ENCODE data around the gene SEMA3G. TPM values are rescaled to one million over a fixed set of nuclear protein-coding genes. Genes with fewer than 3 reads are reported as not detected.

Gene SEMA3G
- polyA plus RNA-seq, 1 donor from 2014 or later, result not detected

GRCh38 chr3:52479037-52479876 is 34.4 kb upstream of the SEMA3G start:
- Histone ChIP-seq H4K20me1 (ENCODE audit: insufficient read depth) (no peaks in the 10 kb centered on the region), H2AFZ (ENCODE audit: low read depth, low read length) (no peak overlapping the region), H3K9ac (ENCODE audit: low read length) (no peak overlapping the region), H3F3A (ENCODE audit: insufficient read depth, low read length, poor library complexity, severe bottlenecking) (no peaks in the 10 kb centered on the region), H3K36me3 (ENCODE audit: insufficient read depth, low read length) (peaks cover 7% of the 10 kb centered on the region), H3K9me3 (ENCODE audit: low read length) (no peaks in the 10 kb centered on the region), H3K27me3 (ENCODE audit: insufficient read depth, low read depth, low read length) (no peaks in the 10 kb centered on the region), H3K4me2 (ENCODE audit: low read length) (no peak overlapping the region), H3K79me2 (replicated peaks; ENCODE audit: insufficient read depth, low read length) (no peaks in the 10 kb centered on the region), H3K9me2 (ENCODE audit: insufficient read depth, low read length) (no peaks in the 10 kb centered on the region), H3K27ac (ENCODE audit: low read length) (no peak overlapping the region), H3K4me3 (ENCODE audit: low read length) (no peak overlapping the region)
- no peak for TF ChIP-seq CTCF (IDR thresholded peaks at IDR 0.05; ENCODE audit: poor library complexity, severe bottlenecking)
- TF ChIP-seq POLR2AphosphoS5 (IDR thresholded peaks at IDR 0.05), result no peak
- TF ChIP-seq SMC3 (conservative IDR thresholded peaks at IDR 0.05; ENCODE audit: poor library complexity), result no peak
- no peak for TF ChIP-seq TAF1 (IDR thresholded peaks at IDR 0.05; ENCODE audit: low read depth)
- no peak for TF ChIP-seq MXI1 (conservative IDR thresholded peaks at IDR 0.05; ENCODE audit: poor library complexity, severe bottlenecking)
- TF ChIP-seq RAD21 (conservative IDR thresholded peaks at IDR 0.05), result no peak
- no peak for TF ChIP-seq EZH2 (IDR thresholded peaks at IDR 0.05; ENCODE audit: borderline replicate concordance, insufficient read depth, low read length, poor library complexity, severe bottlenecking)
- no peak for TF ChIP-seq REST (IDR thresholded peaks at IDR 0.05; ENCODE audit: borderline replicate concordance)
- no peak for TF ChIP-seq EP300 (conservative IDR thresholded peaks at IDR 0.05; ENCODE audit: poor library complexity, severe bottlenecking)

GRCh38 chr3:52477796-52478095 is 32.8 kb upstream of the SEMA3G start:
- H3K36me3 ChIP-seq (ENCODE audit: insufficient read depth, low read length), result peaks cover 6% of the 10 kb centered on the region
- TF ChIP-seq POLR2AphosphoS5 (IDR thresholded peaks at IDR 0.05), result no peak
- TF ChIP-seq TAF1 (IDR thresholded peaks at IDR 0.05; ENCODE audit: low read depth), result no peak
- no peak for TF ChIP-seq CTCF (IDR thresholded peaks at IDR 0.05; ENCODE audit: poor library complexity, severe bottlenecking)
- no peak for TF ChIP-seq RAD21 (conservative IDR thresholded peaks at IDR 0.05)
- TF ChIP-seq REST (IDR thresholded peaks at IDR 0.05; ENCODE audit: borderline replicate concordance), result no peak
- TF ChIP-seq MXI1 (conservative IDR thresholded peaks at IDR 0.05; ENCODE audit: poor library complexity, severe bottlenecking), result no peak
- TF ChIP-seq EZH2 (IDR thresholded peaks at IDR 0.05; ENCODE audit: borderline replicate concordance, insufficient read depth, low read length, poor library complexity, severe bottlenecking), result no peak
- no peak for TF ChIP-seq EP300 (conservative IDR thresholded peaks at IDR 0.05; ENCODE audit: poor library complexity, severe bottlenecking)
- TF ChIP-seq SMC3 (conservative IDR thresholded peaks at IDR 0.05; ENCODE audit: poor library complexity), result no peak

More at GRCh38 chr3:52477796-52478095, 32.8 kb upstream of the SEMA3G start:
- Histone ChIP-seq H3K9me3 (ENCODE audit: low read length) (no peaks in the 10 kb centered on the region), H3K9me2 (ENCODE audit: insufficient read depth, low read length) (no peaks in the 10 kb centered on the region), H3K9ac (ENCODE audit: low read length) (no peak overlapping the region), H3K27ac (ENCODE audit: low read length) (no peak overlapping the region), H3K79me2 (replicated peaks; ENCODE audit: insufficient read depth, low read length) (no peaks in the 10 kb centered on the region), H2AFZ (ENCODE audit: low read depth, low read length) (no peak overlapping the region), H3K27me3 (ENCODE audit: insufficient read depth, low read depth, low read length) (no peaks in the 10 kb centered on the region), H4K20me1 (ENCODE audit: insufficient read depth) (no peaks in the 10 kb centered on the region), H3K4me2 (ENCODE audit: low read length) (no peak overlapping the region), H3F3A (ENCODE audit: insufficient read depth, low read length, poor library complexity, severe bottlenecking) (no peaks in the 10 kb centered on the region), H3K4me3 (ENCODE audit: low read length) (no peak overlapping the region)

Data from neural cell (in vitro differentiated cells).